Adrenal gland (tissue), 12 donors: Measurements from ENCODE around the gene SLC19A1. TPM values are rescaled to one million over a fixed set of nuclear protein-coding genes. Genes with fewer than 3 reads are reported as not detected.
A peak's percentile ranks its signal among the peaks of the same experiment; 100 is the strongest.

Experiments
- DNase-seq, 7 donors: peaks; one replicate each; pipeline ENCODE4 v3.0.0-alpha.2; 2019 to 2020
- H3K27ac ChIP-seq, 5 donors: fragments of 200-600 bp; sonication (generic) in 4 of 5; 1 replicate in 3 of 5; 2 replicates in 2 of 5; pipeline versions ENCODE4 v1.5.1 to v1.8.0; 2016 to 2020; ENCODE audit warnings: mild to moderate bottlenecking in 1 of 5
- H3K27me3 ChIP-seq: fragments of 200-600 bp; 2 replicates; pipeline ENCODE4 v1.8.0; 2021
- H3K36me3 ChIP-seq, 2 donors: fragments of 200-600 bp; replicated peaks in 1 of 2; 1 replicate in 1 of 2; 2 replicates in 1 of 2; pipeline versions ENCODE4 v1.5.1 to v1.8.0; 2018 to 2022
- H3K4me1 ChIP-seq, 2 donors: fragments of 200-600 bp; replicated peaks in 1 of 2; 1 replicate in 1 of 2; 2 replicates in 1 of 2; pipeline versions ENCODE4 v1.5.1 to v1.8.0; 2018 to 2021
- H3K4me3 ChIP-seq, 4 donors: fragments of 200-600 bp; sonication (generic) in 3 of 4; one replicate each; pipeline ENCODE4 v1.5.1; 2016 to 2018
- H3K9me3 ChIP-seq, 3 donors: fragments of 200-600 bp; sonication (generic) in 1 of 3; replicated peaks in 1 of 3; 1 replicate in 2 of 3; 2 replicates in 1 of 3; pipeline versions ENCODE4 v1.5.1 to v1.8.0; 2016 to 2021
- CTCF ChIP-seq, 6 experiments: fragments of 450-650 bp in 4 of 6; fragments of 200-600 bp in 2 of 6; sonication (generic) in 1 of 6; IDR thresholded peaks; 1 replicate in 5 of 6; 2 replicates in 1 of 6; pipeline versions ENCODE4 v1.5.1 to v1.8.0; 2016 to 2021; ENCODE audit warnings: antibody characterized with exemption in 6 of 6, mild to moderate bottlenecking in 2 of 6, moderate library complexity in 1 of 6
- POLR2A ChIP-seq, 2 donors: fragments of 450-650 bp; IDR thresholded peaks; one replicate each; pipeline ENCODE4 v1.6.1; 2017; ENCODE audit warnings: antibody characterized with exemption in 2 of 2, mild to moderate bottlenecking in 2 of 2, moderate library complexity in 1 of 2
- WGBS, 4 donors: extraction: QIAGEN DNeasy Blood & Tissue Kit in 2 of 4; methylation state at CpG; one replicate each; pipeline versions ENCODE4 v1.1.5 to v1.1.7; 2013 to 2017; 5-methylcytosine and 5-hydroxymethylcytosine counted together
- intact Hi-C, 2 donors: fragments of 100-400 bp; cut with DNase I; formaldehyde crosslinking; loops; one replicate each; pipeline versions ENCODE4 v1.14.1 to v1.15.0; 2022 to 2023
- polyA plus RNA-seq, 3 donors: library from polyadenylated mRNA; stranded (reverse); fragments of 200-250 nt in 2 of 3; fragments of 350-450 nt in 1 of 3; fragmentation: Illumina TruSeq in 1 of 3; extraction: RNeasy Lipid Tissue Mini Kit (QIAGEN cat#74804) in 1 of 3; gene quantifications; one replicate each; pipeline ENCODE4 v1.2.3, GENCODE V29; 2013 to 2014
- total RNA-seq, 9 donors: library from RNA; depleted of rRNA in 4 of 9; stranded (reverse); fragments of >200 nt in 4 of 9; fragments of 120-200 nt in 1 of 9; fragmentation: NEBNext Ultra II Directional in 1 of 9; extraction: Animal tissue kit (Norgen Biotek cat#: 25700) in 1 of 9; gene quantifications; one replicate each; pipeline versions ENCODE4 v1.1.0 to v1.2.4, GENCODE V29; 2013 to 2023
- donor health status: healthy with polysubstance abuse.
- donor health status: Bipolar disorder and iron deficiency.
- donor health status: DM: yes; HTN: yes; CAD: no.
- donor health status: DM: no; HTN: no; CAD: no.
- donor health status: DM: no; HTN: no; CAD: no.
- donor health status: DM: yes; HTN: yes; CAD: no.

SLC19A1 gene
- total and polyA plus RNA-seq, 12 donors: 1.7 to 21.2 (median 15.3) TPM

GRCh38 chr21:45513741-45514310, 28.4 kb downstream of the SLC19A1 start:
- H3K27ac ChIP-seq: no peak overlapping the region
- H3K36me3 ChIP-seq: peaks cover 0 to 11% of the 10 kb centered on the region in 2 donors
- no peaks in the 10 kb centered on the region for H3K9me3 ChIP-seq
- no peaks in the 10 kb centered on the region for H3K27me3 ChIP-seq
- no peak overlapping the region for H3K4me3 ChIP-seq
- TF ChIP-seq POLR2A (IDR thresholded peaks at IDR 0.05) (no peak), CTCF (IDR thresholded peaks at IDR 0.05) (no peak)
- no peaks in the 10 kb centered on the region for H3K4me1 ChIP-seq
- intact Hi-C loops: no loop called here
- WGBS, 4 donors: 80 to 93% (median 87%) methylated on average over 4 to 11 of the region's 11 CpGs
- DNase-seq: peak in 2 of 7 donors; percentile 7 to 16

GRCh38 chr21:45513003-45513717, 29.1 kb downstream of the SLC19A1 start:
- Histone ChIP-seq H3K27ac (no peak overlapping the region), H3K9me3 (no peaks in the 10 kb centered on the region), H3K36me3 (peaks cover 0 to 11% of the 10 kb centered on the region in 2 donors), H3K4me1 (no peaks in the 10 kb centered on the region), H3K4me3 (no peak overlapping the region), H3K27me3 (no peaks in the 10 kb centered on the region)
- intact Hi-C loops: no loop called here
- 61 to 83% (median 75%) methylated on average over 2 to 19 of the region's 19 CpGs for WGBS, 4 donors
- TF ChIP-seq POLR2A (IDR thresholded peaks at IDR 0.05) (no peak), CTCF (IDR thresholded peaks at IDR 0.05) (no peak)
- peak in 2 of 7 donors; percentile 14 to 22 for DNase-seq

DNA sequence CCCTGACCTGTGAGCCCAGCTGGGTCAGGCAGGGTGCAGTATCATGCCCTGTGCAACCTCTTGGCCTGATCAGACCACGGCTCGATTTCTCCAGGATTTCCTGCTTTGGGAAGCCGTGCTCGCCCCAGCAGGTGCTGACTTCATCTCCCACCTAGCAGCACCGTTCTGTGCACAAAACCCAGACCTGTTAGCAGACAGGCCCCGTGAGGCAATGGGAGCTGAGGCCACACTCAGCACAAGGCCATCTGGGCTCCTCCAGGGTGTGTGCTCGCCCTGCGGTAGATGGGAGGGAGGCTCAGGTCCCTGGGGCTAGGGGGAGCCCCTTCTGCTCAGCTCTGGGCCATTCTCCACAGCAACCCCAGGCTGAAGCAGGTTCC, 29.6 kb downstream of the SLC19A1 start:
- WGBS, 4 donors: 81 to 86% (median 85%) methylated on average over 4 to 8 of the region's 8 CpGs
- Histone ChIP-seq H3K27ac (no peak overlapping the region), H3K36me3 (peaks cover 0 to 11% of the 10 kb centered on the region in 2 donors), H3K4me1 (no peaks in the 10 kb centered on the region), H3K4me3 (no peak overlapping the region), H3K27me3 (no peaks in the 10 kb centered on the region), H3K9me3 (no peaks in the 10 kb centered on the region)
- peak in 2 of 7 donors; percentile 1 to 14 for DNase-seq
- intact Hi-C loops: no loop called here
- TF ChIP-seq CTCF (IDR thresholded peaks at IDR 0.05) (no peak), POLR2A (IDR thresholded peaks at IDR 0.05) (no peak)

- no peaks in the 10 kb centered on the region for H3K4me1 ChIP-seq
- 80 to 92% (median 89%) methylated on average over 14 to 35 of the region's 35 CpGs for WGBS, 4 donors
- H3K9me3 ChIP-seq: no peaks in the 10 kb centered on the region
- TF ChIP-seq POLR2A (IDR thresholded peaks at IDR 0.05) (no peak), CTCF (IDR thresholded peaks at IDR 0.05) (no peak)
- H3K4me3 ChIP-seq: no peak overlapping the region
- DNase-seq: peak in 2 of 7 donors; percentile 7 to 13
- peaks cover 0 to 11% of the 10 kb centered on the region in 2 donors for H3K36me3 ChIP-seq
- no peak overlapping the region for H3K27ac ChIP-seq
- no peaks in the 10 kb centered on the region for H3K27me3 ChIP-seq
- intact Hi-C loops: no loop called here
Measured at GRCh38 chr21:45511661-45512431, 30.4 kb downstream of the SLC19A1 start.
